ENCODE measurements around the gene KHNYN.
A peak's percentile ranks its signal among the peaks of the same experiment; 100 is the strongest.
"Not testable (repeated sequence)": the region's sequence is repeated elsewhere in the genome, so short reads cannot be mapped to it uniquely, and the experiment has no call there.

Gene KHNYN

GRCh38 chr14:24481622-24482324, 52.0 kb downstream of the KHNYN start:
- DNase-seq: peak; percentile 21

DNA sequence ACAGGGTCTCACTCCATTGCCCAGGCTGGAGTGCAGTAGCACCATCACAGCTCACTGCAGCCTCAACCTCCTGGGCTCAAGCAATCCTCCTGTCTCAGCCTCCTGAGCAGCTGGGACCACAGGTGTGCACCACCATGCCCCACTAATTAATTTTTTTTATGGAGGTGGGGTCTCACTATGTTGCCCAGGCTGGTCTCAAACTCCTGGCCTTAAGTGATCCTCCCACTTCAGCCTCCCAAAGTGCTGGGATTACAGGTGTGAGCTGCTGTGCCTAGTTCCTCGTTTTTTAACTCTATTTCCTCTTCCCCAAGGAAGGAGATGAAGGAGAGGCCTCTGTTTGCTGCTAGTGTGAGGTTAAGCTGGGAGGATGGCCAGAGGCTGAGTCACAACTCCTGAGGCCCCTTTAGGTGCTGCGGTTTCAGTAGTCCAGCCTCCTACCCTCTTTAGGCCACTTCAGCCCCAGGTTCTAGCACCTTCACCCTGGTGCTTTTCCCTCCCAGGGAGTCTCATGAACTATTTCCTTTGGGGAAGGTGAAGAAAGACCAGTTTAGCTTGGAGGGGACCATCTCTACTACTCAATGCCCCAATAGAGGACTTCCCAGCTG, 53.0 kb downstream of the KHNYN start:
- not testable (repeated sequence) for DNase-seq

- no peak for DNase-seq
These were observed 54.0 kb downstream of the KHNYN start for GRCh38 chr14:24483604-24484252.

All from stimulated activated naive CD4-positive, alpha-beta T cell treated with Interleukin-2 at 50 U/mL for 16 hours (primary cell).